ENCODE data around the gene CD276.

CD276 gene

GRCh38 chr15:73747847-73748590 lies 63.8 kb downstream of the CD276 start:
- no peak for DNase-seq (ENCODE audit: low read depth in 2 of 2)

- DNase-seq (ENCODE audit: low read depth in 2 of 2), result no peak
Measured at GRCh38 chr15:73748730-73749129, 64.5 kb downstream of the CD276 start.

GRCh38 chr15:73749533-73749932 lies 65.3 kb downstream of the CD276 start:
- DNase-seq (ENCODE audit: low read depth in 2 of 2), result no peak

- DNase-seq (ENCODE audit: low read depth in 2 of 2), result no peak
Measured at GRCh38 chr15:73749971-73750370, 65.8 kb downstream of the CD276 start.

GRCh38 chr15:73750438-73750837 lies 66.3 kb downstream of the CD276 start:
- DNase-seq (ENCODE audit: low read depth in 2 of 2), result no peak

GRCh38 chr15:73750951-73751350 lies 66.8 kb downstream of the CD276 start:
- no peak for DNase-seq (ENCODE audit: low read depth in 2 of 2)

- DNase-seq (ENCODE audit: low read depth in 2 of 2), result no peak
Measured at GRCh38 chr15:73751511-73751898, 67.3 kb downstream of the CD276 start.

- DNase-seq (ENCODE audit: low read depth in 2 of 2), result no peak
Measured at GRCh38 chr15:73751899-73752805, 68.0 kb downstream of the CD276 start.

GRCh38 chr15:73752806-73753193 lies 68.6 kb downstream of the CD276 start:
- DNase-seq (ENCODE audit: low read depth in 2 of 2), result no peak

GRCh38 chr15:73753250-73754130 lies 69.3 kb downstream of the CD276 start, which contains the start of gene INSYN1:
Gene INSYN1 (minus strand): TSS chr15:73753351. CDS start chr15:73751130, 2,221 bp downstream.
- DNase-seq (ENCODE audit: low read depth in 2 of 2), result no peak

- no peak for DNase-seq (ENCODE audit: low read depth in 2 of 2)
Measured at GRCh38 chr15:73754461-73754860, 70.3 kb downstream of the CD276 start.

- DNase-seq (ENCODE audit: low read depth in 2 of 2), result no peak
Measured at GRCh38 chr15:73755481-73755880, 71.3 kb downstream of the CD276 start.

GRCh38 chr15:73755946-73756345 lies 71.8 kb downstream of the CD276 start:
- DNase-seq (ENCODE audit: low read depth in 2 of 2), result no peak

- no peak for DNase-seq (ENCODE audit: low read depth in 2 of 2)
Measured at GRCh38 chr15:73756390-73756789, 72.2 kb downstream of the CD276 start.

GRCh38 chr15:73756947-73757513 lies 72.8 kb downstream of the CD276 start:
- DNase-seq (ENCODE audit: low read depth in 2 of 2), result no peak

- DNase-seq (ENCODE audit: low read depth in 2 of 2), result no peak
Measured at GRCh38 chr15:73757571-73757970, 73.4 kb downstream of the CD276 start.

GRCh38 chr15:73758461-73758860 lies 74.3 kb downstream of the CD276 start:
- DNase-seq (ENCODE audit: low read depth in 2 of 2), result no peak

GRCh38 chr15:73760330-73761329 lies 76.4 kb downstream of the CD276 start:
- DNase-seq (ENCODE audit: low read depth in 2 of 2), result no peak

GRCh38 chr15:73763931-73764330 lies 79.7 kb downstream of the CD276 start:
- DNase-seq (ENCODE audit: low read depth in 2 of 2), result no peak

Measured in stimulated activated CD4-positive, alpha-beta T cell treated with anti-CD3 and anti-CD28 coated beads, Interleukin-4, amount 100 ng/mL, for 48 hours (primary cell).